Measurements from ENCODE around the gene THSD8.

Gene THSD8

DNA sequence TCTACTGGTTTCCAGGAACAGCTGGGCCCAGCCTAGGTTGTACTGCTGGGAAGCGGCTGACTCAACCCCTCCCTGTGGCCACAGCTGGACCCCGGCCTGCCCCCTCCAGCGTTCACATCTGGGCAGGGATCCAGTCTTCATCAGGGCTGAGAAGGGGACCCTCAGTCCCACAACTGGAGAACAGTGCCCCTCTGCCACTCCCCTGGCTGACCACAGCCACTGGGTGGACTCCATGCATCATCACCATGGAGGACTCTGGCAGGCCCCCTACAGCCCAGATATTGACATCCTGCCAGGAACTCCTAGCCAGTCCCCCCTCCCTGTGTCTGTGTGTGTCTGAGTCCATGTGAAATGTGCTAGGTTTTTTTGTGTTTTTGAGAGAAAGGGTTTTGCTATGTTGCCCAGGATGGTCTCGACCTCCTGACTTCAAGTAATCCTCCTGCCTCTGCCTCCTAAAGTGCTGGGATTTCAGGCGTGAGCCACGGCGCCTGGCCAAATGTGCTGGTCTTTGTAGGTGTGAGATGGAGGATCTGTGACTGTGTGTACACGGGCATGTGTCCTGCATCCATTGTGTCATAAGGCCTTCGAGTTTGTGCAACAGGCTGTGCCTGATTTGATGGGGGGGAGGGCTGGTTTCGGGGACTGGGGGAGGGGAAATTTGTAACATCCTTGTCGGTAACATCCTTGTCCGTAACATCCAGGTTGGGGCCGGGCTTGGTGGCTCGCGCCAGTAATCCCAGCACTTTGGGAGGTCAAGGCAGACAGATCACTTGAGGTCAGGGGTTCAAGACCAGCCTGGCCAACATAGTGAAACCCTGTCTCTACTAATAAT, 22.5 kb upstream of the THSD8 start:
- no peak for DNase-seq (ENCODE audit: low read depth in 3 of 3)

- DNase-seq (ENCODE audit: low read depth in 3 of 3): no peak
Measured at GRCh38 chr19:12782174-12782423, 19.8 kb upstream of the THSD8 start.

- DNase-seq (ENCODE audit: low read depth in 3 of 3): peak in 2 of 3 experiments; percentile 78 to 90
Measured at GRCh38 chr19:12782424-12783290, 19.2 kb upstream of the THSD8 start.

- peak in 1 of 3 experiments; percentile 66 for DNase-seq (ENCODE audit: low read depth in 3 of 3)
Measured at GRCh38 chr19:12783291-12783848, 18.5 kb upstream of the THSD8 start.

DNA sequence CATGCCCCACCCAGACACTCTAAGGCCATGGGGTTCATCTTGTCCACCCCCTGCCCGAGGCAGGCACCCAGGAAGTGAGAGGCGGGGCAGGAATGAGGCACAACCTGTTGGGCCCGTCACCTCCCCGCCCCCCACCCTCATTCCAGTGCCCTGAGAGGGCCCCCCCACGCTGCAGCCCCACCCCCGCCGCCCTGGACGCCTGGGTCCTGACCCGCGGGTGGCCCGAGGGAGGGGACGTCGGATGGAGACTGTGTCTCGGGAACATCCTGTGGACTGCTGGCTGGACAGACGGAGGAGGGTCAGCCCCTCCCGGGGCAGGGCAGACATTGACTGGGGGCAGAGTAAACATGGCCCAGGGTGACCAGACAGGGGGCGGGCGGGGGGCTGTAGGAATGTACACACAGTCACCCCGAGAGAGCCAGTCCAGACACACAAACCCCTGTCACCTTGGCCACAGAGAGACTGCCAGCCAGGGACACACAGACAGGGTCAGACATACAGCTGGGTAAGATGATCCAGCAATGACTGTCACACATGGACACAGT, 17.9 kb upstream of the THSD8 start:
- no peak for DNase-seq (ENCODE audit: low read depth in 3 of 3)

GRCh38 chr19:12784394-12784870, 17.4 kb upstream of the THSD8 start:
- DNase-seq (ENCODE audit: low read depth in 3 of 3): no peak

- no peak for DNase-seq (ENCODE audit: low read depth in 3 of 3)
Measured at GRCh38 chr19:12784871-12785430, 16.9 kb upstream of the THSD8 start.

DNA sequence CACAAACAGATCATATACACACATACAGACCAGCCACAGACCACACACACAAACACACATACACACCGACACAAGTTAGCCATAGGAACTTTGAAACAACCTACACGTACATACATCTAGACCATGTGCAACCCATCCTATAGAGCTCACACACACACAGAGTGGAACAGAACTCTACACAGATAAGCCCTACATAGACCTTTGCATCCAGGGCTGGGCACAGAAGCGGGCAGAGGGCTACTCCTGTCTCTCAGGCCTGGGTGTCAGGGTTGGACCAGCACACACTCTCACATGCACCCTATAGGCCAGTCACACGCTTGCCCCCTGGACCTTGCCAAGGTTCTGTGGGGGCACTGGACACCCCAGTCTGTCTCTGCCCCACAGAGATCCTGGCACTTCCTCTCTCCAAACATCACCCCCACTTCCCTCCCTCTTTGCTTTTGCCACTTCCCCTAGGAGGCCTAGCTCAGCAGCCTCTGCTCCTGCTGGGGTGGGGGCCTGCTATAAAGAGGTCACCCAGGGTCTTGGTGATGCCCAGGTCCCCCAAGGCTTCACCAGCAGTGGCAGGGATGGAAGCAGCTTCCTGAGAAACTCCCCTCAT, 16.3 kb upstream of the THSD8 start:
- no peak for DNase-seq (ENCODE audit: low read depth in 3 of 3)

- DNase-seq (ENCODE audit: low read depth in 3 of 3): no peak
Measured at GRCh38 chr19:12786141-12786870, 15.6 kb upstream of the THSD8 start.

DNA sequence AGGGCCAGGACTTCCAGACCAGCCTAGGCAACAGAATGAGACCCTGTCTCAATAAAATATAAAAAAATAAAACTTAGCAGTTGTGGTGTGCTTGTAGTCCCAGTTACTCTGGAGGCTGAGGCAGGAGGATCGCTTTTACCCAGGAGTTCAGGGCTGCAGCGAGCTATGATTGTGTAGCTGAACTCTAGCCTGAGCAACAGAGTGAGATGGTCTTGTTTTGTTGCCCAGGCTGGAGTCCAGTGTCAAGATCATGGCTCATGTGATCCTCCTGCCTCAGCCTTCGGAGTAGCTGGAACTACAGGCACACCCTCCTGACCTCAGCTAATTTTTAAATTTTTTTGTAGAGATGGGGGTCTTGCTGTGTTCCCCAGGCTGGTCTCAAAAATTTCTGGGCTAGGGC, 14.9 kb upstream of the THSD8 start:
- no peak for DNase-seq (ENCODE audit: low read depth in 3 of 3)

DNA sequence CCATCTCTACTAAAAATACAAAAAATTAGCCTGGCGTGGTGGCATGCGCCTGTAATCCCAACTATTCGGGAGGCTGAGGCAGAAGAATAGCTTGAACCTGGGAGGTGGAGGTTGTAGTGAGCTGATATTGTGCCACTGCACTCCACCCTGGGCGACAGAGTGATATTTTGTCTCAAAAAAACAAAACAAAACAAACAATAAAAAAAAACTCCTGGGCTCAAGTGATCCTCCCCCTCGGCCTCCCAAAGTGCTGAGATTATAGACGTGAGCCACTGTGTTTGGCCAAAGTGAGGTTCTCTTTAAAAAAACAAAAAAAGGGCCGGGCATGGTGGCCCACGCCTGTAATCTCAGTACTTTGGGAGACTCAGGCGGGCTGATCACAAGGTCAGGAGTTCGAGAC, 14.4 kb upstream of the THSD8 start:
- no peak for DNase-seq (ENCODE audit: low read depth in 3 of 3)

DNA sequence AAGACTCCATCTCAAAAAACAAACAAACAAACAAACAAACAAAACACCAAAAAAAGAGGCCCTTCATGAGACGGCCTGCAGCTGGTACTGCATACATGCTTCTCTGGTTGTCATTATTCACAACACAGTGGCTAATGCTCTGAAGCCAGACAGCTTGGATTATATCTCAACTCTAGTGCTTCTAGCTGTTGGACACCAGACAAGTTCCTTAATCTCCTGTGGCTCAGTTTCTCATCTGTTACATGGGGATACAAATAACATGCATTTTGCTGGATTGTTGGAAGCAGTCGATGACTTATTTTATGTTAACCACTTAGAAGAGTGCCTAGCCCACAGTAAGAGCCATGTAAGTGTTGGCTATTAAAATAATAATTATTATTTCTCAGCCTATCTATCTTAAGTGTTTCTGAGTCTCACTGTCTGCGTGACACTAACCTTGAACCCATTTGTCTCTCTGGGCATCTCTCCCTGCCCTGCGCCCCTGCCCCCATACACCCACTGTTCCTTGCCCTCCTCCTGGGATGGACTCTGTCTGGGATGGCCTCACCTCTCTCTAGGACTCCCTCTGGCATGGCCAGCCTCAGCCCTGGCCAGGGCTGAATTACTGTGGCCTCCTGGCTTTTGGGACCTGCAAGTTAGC, 13.7 kb upstream of the THSD8 start:
- no peak for DNase-seq (ENCODE audit: low read depth in 3 of 3)

DNA sequence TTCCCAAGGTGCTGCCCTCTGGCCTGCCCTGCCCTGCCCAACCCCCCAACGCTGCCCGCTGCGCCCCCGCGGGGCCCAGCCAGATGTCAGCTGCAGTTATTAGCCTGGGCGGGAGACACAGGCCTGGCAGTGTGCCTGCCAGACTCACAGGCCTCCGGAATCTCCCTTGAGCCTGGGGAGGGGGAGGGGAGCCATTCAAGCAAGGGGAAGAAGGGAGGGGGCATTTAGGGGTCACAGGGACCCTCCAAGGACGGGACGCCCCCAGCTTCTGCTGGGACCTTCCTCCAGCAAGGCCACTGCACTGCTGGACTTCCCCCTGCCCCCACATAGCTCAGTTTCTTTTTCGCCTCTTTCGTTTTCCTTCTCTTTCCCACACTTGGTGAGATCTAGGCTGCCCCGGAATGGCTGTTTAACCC, 13.2 kb upstream of the THSD8 start:
- no peak for DNase-seq (ENCODE audit: low read depth in 3 of 3)

- DNase-seq (ENCODE audit: low read depth in 3 of 3): no peak
Measured at GRCh38 chr19:12789098-12789903, 12.6 kb upstream of the THSD8 start.

- peak; percentile 76 to 96 (median 78) for DNase-seq (ENCODE audit: low read depth in 3 of 3)
Measured at GRCh38 chr19:12789904-12790619, 11.8 kb upstream of the THSD8 start.

- DNase-seq (ENCODE audit: low read depth in 3 of 3): no peak
Measured at GRCh38 chr19:12790628-12791344, 11.1 kb upstream of the THSD8 start.

DNA sequence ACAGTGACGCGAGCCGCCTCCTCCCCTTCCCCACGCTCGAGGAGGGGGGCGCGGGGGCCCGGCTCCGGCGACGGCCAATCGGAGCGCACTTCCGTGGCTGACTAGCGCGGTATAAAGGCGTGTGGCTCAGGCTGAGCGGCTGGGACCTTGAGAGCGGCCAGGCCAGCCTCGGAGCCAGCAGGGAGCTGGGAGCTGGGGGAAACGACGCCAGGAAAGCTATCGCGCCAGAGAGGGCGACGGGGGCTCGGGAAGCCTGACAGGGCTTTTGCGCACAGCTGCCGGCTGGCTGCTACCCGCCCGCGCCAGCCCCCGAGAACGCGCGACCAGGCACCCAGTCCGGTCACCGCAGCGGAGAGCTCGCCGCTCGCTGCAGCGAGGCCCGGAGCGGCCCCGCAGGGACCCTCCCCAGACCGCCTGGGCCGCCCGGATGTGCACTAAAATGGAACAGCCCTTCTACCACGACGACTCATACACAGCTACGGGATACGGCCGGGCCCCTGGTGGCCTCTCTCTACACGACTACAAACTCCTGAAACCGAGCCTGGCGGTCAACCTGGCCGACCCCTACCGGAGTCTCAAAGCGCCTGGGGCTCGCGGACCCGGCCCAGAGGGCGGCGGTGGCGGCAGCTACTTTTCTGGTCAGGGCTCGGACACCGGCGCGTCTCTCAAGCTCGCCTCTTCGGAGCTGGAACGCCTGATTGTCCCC, 10.4 kb upstream of the THSD8 start, which contains the start of gene JUNB:
Gene JUNB, plus strand, starts transcription at position 142 of the 706 bp plus-strand sequence. Its CDS starts 286 bp downstream, at position 428.
- DNase-seq (ENCODE audit: low read depth in 3 of 3): peak; percentile 93 to 96 (median 95)

Measured in stimulated activated CD4-positive, alpha-beta T cell treated with anti-CD3 and anti-CD28 coated beads, TNF-alpha, amount 100 ng/mL, for 24 hours (primary cell).